Hepatocyte (in vitro differentiated cells): ENCODE measurements around the gene GRK3.

Experiments used
- CTCF ChIP-seq: fragments of 200-600 bp; sonication (generic); IDR thresholded peaks from 2 replicates; pipeline ENCODE4 v1.5.1; 2016; ENCODE audit warnings: antibody characterized with exemption, mild to moderate bottlenecking; ENCODE audit not compliant: poor library complexity
- EZH2phosphoT487 ChIP-seq: fragments of 200-600 bp; sonication (generic); IDR thresholded peaks from one replicate; pipeline ENCODE4 v1.6.1; 2018; ENCODE audit warnings: antibody characterized with exemption, mild to moderate bottlenecking, low read depth, moderate library complexity; ENCODE audit not compliant: unreplicated experiment, severe bottlenecking

- TF ChIP-seq CTCF (no peak), EZH2phosphoT487 (no peak)
These were observed 117.6 kb downstream of the GRK3 start for GRCh38 chr22:25682109-25682508.
